ENCODE data around the gene ZNF222.

- no peak for TF ChIP-seq FOXK2 (IDR thresholded peaks at IDR 0.05)
- no peak for TF ChIP-seq ELF4 (IDR thresholded peaks at IDR 0.05)
- no peak for TF ChIP-seq CTBP1 (IDR thresholded peaks at IDR 0.05; ENCODE audit: borderline replicate concordance)
- no peak for TF ChIP-seq ARNT (IDR thresholded peaks at IDR 0.05)
- TF ChIP-seq FOXA1 (IDR thresholded peaks at IDR 0.05): no peak
- no peak for TF ChIP-seq SUZ12 (IDR thresholded peaks at IDR 0.05)
These were observed 41.7 kb upstream of the ZNF222 start for GRCh38 chr19:43983544-43983911.

Data from HEK293T (cell line).